Prostate gland (tissue), 2 donors: Measurements from ENCODE around the gene ZDHHC17. TPM values are rescaled to one million over a fixed set of nuclear protein-coding genes. Genes with fewer than 3 reads are reported as not detected.

ENCODE experiments used
- DNase-seq: peaks from one replicate; pipeline ENCODE4 v3.0.0-alpha.2; 2019; ENCODE audit warnings: low spot score
- H3K27ac ChIP-seq, 2 donors: fragments of 200-600 bp; sonication (generic); 2 replicates each; pipeline ENCODE4 v1.5.1; 2017 to 2019
- H3K27me3 ChIP-seq: fragments of 200-600 bp; sonication (generic); replicated peaks from 2 replicates; pipeline ENCODE4 v1.5.1; 2019; ENCODE audit not compliant: insufficient read depth
- H3K36me3 ChIP-seq, 2 donors: fragments of 200-600 bp; sonication (generic); 1 replicate in 1 of 2; 2 replicates in 1 of 2; pipeline versions ENCODE4 v1.5.1 to v1.8.1; 2017 to 2019
- H3K4me1 ChIP-seq: fragments of 200-600 bp; sonication (generic); replicated peaks from 2 replicates; pipeline ENCODE4 v1.5.1; 2019
- H3K4me3 ChIP-seq, 2 donors: fragments of 200-600 bp; sonication (generic); 2 replicates each; pipeline ENCODE4 v1.5.1; 2017 to 2019
- H3K9me3 ChIP-seq: fragments of 200-600 bp; sonication (generic); 2 replicates; pipeline ENCODE4 v1.5.1; 2017
- CTCF ChIP-seq, 4 experiments: fragments of 200-600 bp in 2 of 4; fragments of 450-650 bp in 2 of 4; sonication (generic) in 2 of 4; IDR thresholded peaks; 1 replicate in 3 of 4; 2 replicates in 1 of 4; pipeline ENCODE4 v1.5.1; 2016 to 2019; ENCODE audit warnings: antibody characterized with exemption in 4 of 4, mild to moderate bottlenecking in 2 of 4, moderate library complexity in 2 of 4
- POLR2A ChIP-seq: fragments of 450-650 bp; IDR thresholded peaks from one replicate; pipeline ENCODE4 v1.6.1; 2016; ENCODE audit warnings: antibody characterized with exemption, mild to moderate bottlenecking
- POLR2AphosphoS5 ChIP-seq: sonication (generic); formaldehyde crosslinking; IDR thresholded peaks from one replicate; pipeline ENCODE4 v1.6.1; 2017; ENCODE audit warnings: antibody characterized with exemption
- WGBS: methylation state at CpG from one replicate; pipeline ENCODE4 v1.1.5; 2018; 5-methylcytosine and 5-hydroxymethylcytosine counted together
- intact Hi-C: fragments of 100-400 bp; cut with DNase I; formaldehyde crosslinking; loops from one replicate; pipeline ENCODE4 v1.14.2; 2022
- total RNA-seq, 2 donors: library from RNA; depleted of rRNA; stranded (reverse); fragments of >200 nt; gene quantifications; one replicate each; pipeline ENCODE4 v1.1.0, GENCODE V29; 2016

ZDHHC17 gene
- total RNA-seq, 2 donors from 2014 or later, result 21.6 to 34.6 TPM

- no peaks in the 10 kb centered on the region for H3K4me1 ChIP-seq
- H3K27ac ChIP-seq, result no peak overlapping the region
- intact Hi-C loops, result no loop called here
- H3K36me3 ChIP-seq, result no peaks in the 10 kb centered on the region
- no peak for DNase-seq
- no peaks in the 10 kb centered on the region for H3K9me3 ChIP-seq
- WGBS, result 100% methylated on average over 2 of the region's 2 CpGs
- TF ChIP-seq POLR2AphosphoS5 (no peak), POLR2A (no peak), CTCF (IDR thresholded peaks at IDR 0.05) (no peak)
- no peak overlapping the region for H3K4me3 ChIP-seq
- no peaks in the 10 kb centered on the region for H3K27me3 ChIP-seq
Measured at GRCh38 chr12:76787689-76788088, 23.8 kb downstream of the ZDHHC17 start.

- Histone ChIP-seq H3K36me3 (no peaks in the 10 kb centered on the region), H3K27ac (no peak overlapping the region), H3K27me3 (no peaks in the 10 kb centered on the region), H3K9me3 (no peaks in the 10 kb centered on the region), H3K4me3 (no peak overlapping the region), H3K4me1 (no peaks in the 10 kb centered on the region)
- 59% methylated on average over 3 of the region's 3 CpGs for WGBS
- no peak for TF ChIP-seq POLR2AphosphoS5
- TF ChIP-seq POLR2A, result no peak
- TF ChIP-seq CTCF (IDR thresholded peaks at IDR 0.05), result no peak
- intact Hi-C loops, result loop anchor here (10.0 kb wide), 1 partner anchor 215 kb away; no protein-coding TSS in a partner anchor
- DNase-seq, result no peak
Measured at GRCh38 chr12:76789335-76790050, 25.6 kb downstream of the ZDHHC17 start.

- Histone ChIP-seq H3K4me3 (no peak overlapping the region), H3K9me3 (no peaks in the 10 kb centered on the region), H3K36me3 (no peaks in the 10 kb centered on the region), H3K27ac (no peak overlapping the region), H3K4me1 (no peaks in the 10 kb centered on the region), H3K27me3 (no peaks in the 10 kb centered on the region)
- whole genome bisulfite sequencing, result 48% methylated on average over 4 of the region's 4 CpGs
- intact Hi-C loops, result loop anchor here (1.0 to 10.0 kb wide), 2 partner anchors 170 to 214 kb away; no protein-coding TSS in a partner anchor
- DNase-seq, result no peak
- TF ChIP-seq POLR2A (no peak), CTCF (IDR thresholded peaks at IDR 0.05) (peak; percentile 39 to 80 (median 73)), POLR2AphosphoS5 (no peak)
Measured at GRCh38 chr12:76790564-76791552, 26.9 kb downstream of the ZDHHC17 start.

- no peak for DNase-seq
Measured at GRCh38 chr12:76792828-76793227, 28.9 kb downstream of the ZDHHC17 start.

More at GRCh38 chr12:76792828-76793227, 28.9 kb downstream of the ZDHHC17 start:
- Histone ChIP-seq H3K36me3 (no peaks in the 10 kb centered on the region), H3K27me3 (no peaks in the 10 kb centered on the region), H3K27ac (no peak overlapping the region), H3K4me1 (no peaks in the 10 kb centered on the region), H3K9me3 (no peaks in the 10 kb centered on the region), H3K4me3 (no peak overlapping the region)
- WGBS, result 32% methylated on average over 1 of the region's 1 CpG
- intact Hi-C loops, result loop anchor here (10.0 kb wide), 1 partner anchor 212 kb away; no protein-coding TSS in a partner anchor
- TF ChIP-seq CTCF (IDR thresholded peaks at IDR 0.05), result no peak
